ENCODE measurements around the gene ADGRD2. TPM values are rescaled to one million over a fixed set of nuclear protein-coding genes. Genes with fewer than 3 reads are reported as not detected.

The ADGRD2 gene
- total RNA-seq, 1 experiment from 2014 or later: 1.5 TPM

DNA sequence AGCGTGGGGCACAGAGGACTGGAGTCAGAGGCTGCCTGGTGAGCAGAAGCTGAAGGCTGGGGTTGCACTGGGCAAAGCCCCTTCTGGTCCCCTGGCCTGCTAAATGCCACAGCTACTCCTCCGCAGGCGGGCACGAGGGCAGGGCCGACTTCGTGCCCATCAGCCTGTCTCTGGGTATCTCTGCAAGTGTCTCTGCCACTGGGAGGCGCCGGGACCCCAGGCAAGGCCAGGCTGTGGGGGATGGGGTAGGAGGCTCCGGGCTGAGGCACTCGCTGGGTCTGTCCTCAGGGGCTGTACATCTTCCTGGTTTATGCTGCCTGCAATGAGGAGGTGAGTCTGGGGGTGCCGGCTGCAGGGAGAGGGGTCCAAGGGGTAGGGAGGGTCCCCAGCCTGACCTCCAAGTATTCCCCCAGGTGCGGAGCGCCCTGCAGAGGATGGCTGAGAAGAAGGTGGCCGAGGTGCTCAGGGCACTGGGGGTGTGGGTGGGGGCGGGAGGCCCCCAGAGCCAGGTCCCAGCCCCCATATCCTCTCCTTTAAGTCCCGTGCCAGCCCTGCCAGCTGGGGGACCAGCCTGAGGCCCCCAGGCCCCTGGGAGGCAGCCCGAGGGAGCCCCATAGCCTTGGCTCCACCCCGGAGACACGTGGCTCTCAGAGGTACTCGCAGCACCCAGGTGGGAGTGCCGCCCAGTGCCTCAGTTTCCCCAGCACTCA, 25.1 kb downstream of the ADGRD2 start:
- no peaks in the 10 kb centered on the region for H3K79me1 ChIP-seq (ENCODE audit: insufficient read depth, low read depth, low read length, poor library complexity, severe bottlenecking)
- H3K18ac ChIP-seq (ENCODE audit: insufficient read length, low read depth, low read length): no peak overlapping the region
- no peak overlapping the region for H2AFZ ChIP-seq (ENCODE audit: low read length)
- no peaks in the 10 kb centered on the region for H4K20me1 ChIP-seq (ENCODE audit: control insufficient read depth, insufficient read depth, insufficient read length)
- no peaks in the 10 kb centered on the region for H3K79me2 ChIP-seq (ENCODE audit: insufficient read depth, low read length)
- no peak overlapping the region for H4K5ac ChIP-seq (ENCODE audit: insufficient read length, low read depth, low read length)
- H3K56ac ChIP-seq (ENCODE audit: insufficient read length, low read depth, low read length): no peak overlapping the region
- no peaks in the 10 kb centered on the region for H3K9me3 ChIP-seq (ENCODE audit: control insufficient read depth, low read depth, low read length)
- no peak overlapping the region for H3T11ph ChIP-seq (ENCODE audit: low read length)
- DNase-seq: peak; percentile 69
- no peaks in the 10 kb centered on the region for H3K23me2 ChIP-seq (ENCODE audit: insufficient read length, low read depth, low read length, poor library complexity, severe bottlenecking)
- no peak overlapping the region for H3K27ac Mint-ChIP-seq
- H3K27me3 Mint-ChIP-seq (ENCODE audit: low read depth): peaks cover 46% of the 10 kb centered on the region
- TF ChIP-seq, protein P1, sequence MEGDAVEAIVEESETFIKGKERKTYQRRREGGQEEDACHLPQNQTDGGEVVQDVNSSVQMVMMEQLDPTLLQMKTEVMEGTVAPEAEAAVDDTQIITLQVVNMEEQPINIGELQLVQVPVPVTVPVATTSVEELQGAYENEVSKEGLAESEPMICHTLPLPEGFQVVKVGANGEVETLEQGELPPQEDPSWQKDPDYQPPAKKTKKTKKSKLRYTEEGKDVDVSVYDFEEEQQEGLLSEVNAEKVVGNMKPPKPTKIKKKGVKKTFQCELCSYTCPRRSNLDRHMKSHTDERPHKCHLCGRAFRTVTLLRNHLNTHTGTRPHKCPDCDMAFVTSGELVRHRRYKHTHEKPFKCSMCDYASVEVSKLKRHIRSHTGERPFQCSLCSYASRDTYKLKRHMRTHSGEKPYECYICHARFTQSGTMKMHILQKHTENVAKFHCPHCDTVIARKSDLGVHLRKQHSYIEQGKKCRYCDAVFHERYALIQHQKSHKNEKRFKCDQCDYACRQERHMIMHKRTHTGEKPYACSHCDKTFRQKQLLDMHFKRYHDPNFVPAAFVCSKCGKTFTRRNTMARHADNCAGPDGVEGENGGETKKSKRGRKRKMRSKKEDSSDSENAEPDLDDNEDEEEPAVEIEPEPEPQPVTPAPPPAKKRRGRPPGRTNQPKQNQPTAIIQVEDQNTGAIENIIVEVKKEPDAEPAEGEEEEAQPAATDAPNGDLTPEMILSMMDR (conservative IDR thresholded peaks at IDR 0.05): peak; percentile 50; the same call in 2 of the 3 replicates
- no peak overlapping the region for H3K14ac ChIP-seq (ENCODE audit: insufficient read depth, low read length)
- no peak overlapping the region for H2BK5ac ChIP-seq (ENCODE audit: insufficient read length, low read length)
- no peak overlapping the region for H2BK12ac ChIP-seq (ENCODE audit: insufficient read length, low read depth, low read length)
- no peak overlapping the region for H4K91ac ChIP-seq (ENCODE audit: insufficient read length, low read depth, low read length)
- H3K23ac ChIP-seq (ENCODE audit: insufficient read length, low read depth, low read length): no peak overlapping the region
- H3K4me3 Mint-ChIP-seq: no peak overlapping the region
- H2BK15ac ChIP-seq (ENCODE audit: low read depth, low read length): no peak overlapping the region
- no peak overlapping the region for H3K4me2 ChIP-seq (ENCODE audit: insufficient read depth, insufficient read length, low read length)
- no peak overlapping the region for H3K27ac ChIP-seq (ENCODE audit: insufficient read length, low read depth, low read length)
- no peaks in the 10 kb centered on the region for H3K4me1 ChIP-seq (ENCODE audit: insufficient read depth, low read length)
- WGBS (ENCODE audit: extremely low coverage, insufficient read length, low lambda C conversion rate): no CpG with 5 or more reads among the region's 21 CpGs
- no peak overlapping the region for H3K9ac ChIP-seq (ENCODE audit: extremely low read depth, insufficient read length, low read length)
- peaks cover 3% of the 10 kb centered on the region; the same call in 1 of the 2 replicates for H3K27me3 ChIP-seq (ENCODE audit: insufficient read depth, low read length)
- no peaks in the 10 kb centered on the region; a peak in 1 of 7 replicates for H3K36me3 Mint-ChIP-seq (ENCODE audit: insufficient read depth in 1 of 3, low read depth in 3 of 3)
- no peaks in the 10 kb centered on the region for H3K9me3 Mint-ChIP-seq
- H3K4me1 Mint-ChIP-seq: peaks cover 8 to 31% of the 10 kb centered on the region in 2 experiments
- no peak overlapping the region for H4K8ac ChIP-seq (replicated peaks; ENCODE audit: insufficient read length, low read depth, low read length)
- no peak overlapping the region for H2BK120ac ChIP-seq (ENCODE audit: low read depth, low read length, poor library complexity, severe bottlenecking)
- H2AK5ac ChIP-seq (ENCODE audit: insufficient read length, low read length): no peak overlapping the region
- H3K4ac ChIP-seq (ENCODE audit: low read depth, low read length): no peak overlapping the region
- no peak overlapping the region for H2BK20ac ChIP-seq (ENCODE audit: low read depth, low read length, poor library complexity, severe bottlenecking)

Data from H9 (cell line).